ENCODE results near the gene IL15RA.

DNA sequence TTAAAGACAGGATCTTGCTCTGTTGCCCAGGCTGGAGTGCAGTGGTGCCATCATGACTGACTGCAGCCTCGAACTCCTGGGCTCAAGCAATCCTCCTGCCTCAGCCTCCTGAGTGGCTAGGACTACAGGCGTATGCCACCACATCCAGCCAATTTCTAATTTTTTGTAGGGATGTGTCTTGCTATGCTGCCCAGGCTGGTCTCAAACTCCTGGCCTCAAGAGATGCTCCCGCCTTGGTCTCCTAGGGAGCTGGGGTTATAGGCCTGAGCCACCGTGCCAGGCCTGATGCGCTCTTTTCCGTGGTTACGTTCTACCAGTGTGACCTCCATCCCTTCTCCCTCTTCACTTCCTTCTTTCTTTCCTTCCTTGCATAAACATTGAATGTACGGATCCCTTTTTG lies 34.2 kb upstream of the IL15RA start:
- TF ChIP-seq TAF7 (optimal IDR thresholded peaks at IDR 0.05; ENCODE audit: borderline replicate concordance, low read depth, low read length), result no peak
- TF ChIP-seq GABPA (IDR thresholded peaks at IDR 0.05; ENCODE audit: borderline replicate concordance, insufficient read depth, low read length), result no peak
- no peak for TF ChIP-seq BACH1 (IDR thresholded peaks at IDR 0.05; ENCODE audit: low read length)
- no peak for TF ChIP-seq POLR2AphosphoS5 (IDR thresholded peaks at IDR 0.05; ENCODE audit: low read depth, low read length)
- no peak for TF ChIP-seq HDAC6 (IDR thresholded peaks at IDR 0.05; ENCODE audit: low read depth, low read length)
- TF ChIP-seq EZH2 (IDR thresholded peaks at IDR 0.05; ENCODE audit: low read depth, low read length, severe bottlenecking), result no peak
- TF ChIP-seq EP300 (IDR thresholded peaks at IDR 0.05; ENCODE audit: borderline replicate concordance in 1 of 2, low read depth in 2 of 2, low read length in 2 of 2), result no peak
- TF ChIP-seq, protein P1, sequence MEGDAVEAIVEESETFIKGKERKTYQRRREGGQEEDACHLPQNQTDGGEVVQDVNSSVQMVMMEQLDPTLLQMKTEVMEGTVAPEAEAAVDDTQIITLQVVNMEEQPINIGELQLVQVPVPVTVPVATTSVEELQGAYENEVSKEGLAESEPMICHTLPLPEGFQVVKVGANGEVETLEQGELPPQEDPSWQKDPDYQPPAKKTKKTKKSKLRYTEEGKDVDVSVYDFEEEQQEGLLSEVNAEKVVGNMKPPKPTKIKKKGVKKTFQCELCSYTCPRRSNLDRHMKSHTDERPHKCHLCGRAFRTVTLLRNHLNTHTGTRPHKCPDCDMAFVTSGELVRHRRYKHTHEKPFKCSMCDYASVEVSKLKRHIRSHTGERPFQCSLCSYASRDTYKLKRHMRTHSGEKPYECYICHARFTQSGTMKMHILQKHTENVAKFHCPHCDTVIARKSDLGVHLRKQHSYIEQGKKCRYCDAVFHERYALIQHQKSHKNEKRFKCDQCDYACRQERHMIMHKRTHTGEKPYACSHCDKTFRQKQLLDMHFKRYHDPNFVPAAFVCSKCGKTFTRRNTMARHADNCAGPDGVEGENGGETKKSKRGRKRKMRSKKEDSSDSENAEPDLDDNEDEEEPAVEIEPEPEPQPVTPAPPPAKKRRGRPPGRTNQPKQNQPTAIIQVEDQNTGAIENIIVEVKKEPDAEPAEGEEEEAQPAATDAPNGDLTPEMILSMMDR (IDR thresholded peaks at IDR 0.05; ENCODE audit: control extremely low read depth in 1 of 3, insufficient read depth in 1 of 3, low read depth in 1 of 3, low read length in 3 of 3), result no peak
- TF ChIP-seq TAF1 (IDR thresholded peaks at IDR 0.05; ENCODE audit: low read depth, low read length), result no peak
- no peak for TF ChIP-seq ZNF274 (IDR thresholded peaks at IDR 0.05; ENCODE audit: borderline replicate concordance, extremely low read depth, low read length)
- TF ChIP-seq, protein P2, sequence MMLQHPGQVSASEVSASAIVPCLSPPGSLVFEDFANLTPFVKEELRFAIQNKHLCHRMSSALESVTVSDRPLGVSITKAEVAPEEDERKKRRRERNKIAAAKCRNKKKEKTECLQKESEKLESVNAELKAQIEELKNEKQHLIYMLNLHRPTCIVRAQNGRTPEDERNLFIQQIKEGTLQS (IDR thresholded peaks at IDR 0.05; ENCODE audit: insufficient read depth, low read depth, low read length), result no peak
- no peak for TF ChIP-seq RAD21 (IDR thresholded peaks at IDR 0.05 in 1 of 2, conservative IDR thresholded peaks at IDR 0.05 in 1 of 2; ENCODE audit: low read depth in 2 of 2, low read length in 2 of 2)
- TF ChIP-seq NANOG (IDR thresholded peaks at IDR 0.05; ENCODE audit: insufficient read depth, low read depth, low read length, poor library complexity, severe bottlenecking), result no peak
